MM.1S (cell line): Measurements from ENCODE around the gene ZC3H7B.

Source experiments
- EZH2 ChIP-seq: fragments of 300-600 bp; sonication (generic); optimal IDR thresholded peaks from 2 replicates; pipeline ENCODE3; 2017; ENCODE audit warnings: low read depth, mild to moderate bottlenecking, antibody characterized with exemption, low read length, mixed read lengths
- EZH2phosphoT487 ChIP-seq: fragments of 300-600 bp; sonication (generic); IDR thresholded peaks from 2 replicates; pipeline ENCODE4 v1.6.1; 2018; ENCODE audit warnings: antibody characterized with exemption, low read length
- TF ChIP-seq, protein P1 (sequence below): fragments of 300-600 bp; sonication (generic); IDR thresholded peaks from 2 replicates; pipeline ENCODE4 v1.5.1; 2016; ENCODE audit warnings: antibody characterized with exemption, low read length, mixed read lengths

DNA sequence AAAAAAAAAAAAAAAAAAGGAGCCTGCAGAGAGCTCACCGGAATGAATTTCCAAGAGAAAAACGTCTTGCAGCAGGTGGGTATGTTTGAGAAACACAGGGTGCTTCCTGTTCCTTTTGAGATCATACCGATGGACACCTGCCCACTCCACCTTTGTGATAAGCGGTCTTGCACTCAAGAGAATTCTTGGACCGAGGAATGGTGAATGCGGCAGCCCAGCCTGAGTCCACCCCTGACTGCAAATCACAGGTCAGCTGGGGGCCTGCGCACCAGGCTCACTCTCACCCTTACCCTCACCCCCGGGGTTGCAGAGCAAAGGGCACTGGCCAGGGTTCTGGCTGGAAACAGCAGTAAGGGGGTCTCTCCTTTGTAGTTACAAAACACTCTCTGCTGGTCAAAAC lies 63.6 kb downstream of the ZC3H7B start:
- TF ChIP-seq, protein P1, sequence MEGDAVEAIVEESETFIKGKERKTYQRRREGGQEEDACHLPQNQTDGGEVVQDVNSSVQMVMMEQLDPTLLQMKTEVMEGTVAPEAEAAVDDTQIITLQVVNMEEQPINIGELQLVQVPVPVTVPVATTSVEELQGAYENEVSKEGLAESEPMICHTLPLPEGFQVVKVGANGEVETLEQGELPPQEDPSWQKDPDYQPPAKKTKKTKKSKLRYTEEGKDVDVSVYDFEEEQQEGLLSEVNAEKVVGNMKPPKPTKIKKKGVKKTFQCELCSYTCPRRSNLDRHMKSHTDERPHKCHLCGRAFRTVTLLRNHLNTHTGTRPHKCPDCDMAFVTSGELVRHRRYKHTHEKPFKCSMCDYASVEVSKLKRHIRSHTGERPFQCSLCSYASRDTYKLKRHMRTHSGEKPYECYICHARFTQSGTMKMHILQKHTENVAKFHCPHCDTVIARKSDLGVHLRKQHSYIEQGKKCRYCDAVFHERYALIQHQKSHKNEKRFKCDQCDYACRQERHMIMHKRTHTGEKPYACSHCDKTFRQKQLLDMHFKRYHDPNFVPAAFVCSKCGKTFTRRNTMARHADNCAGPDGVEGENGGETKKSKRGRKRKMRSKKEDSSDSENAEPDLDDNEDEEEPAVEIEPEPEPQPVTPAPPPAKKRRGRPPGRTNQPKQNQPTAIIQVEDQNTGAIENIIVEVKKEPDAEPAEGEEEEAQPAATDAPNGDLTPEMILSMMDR, result no peak
- TF ChIP-seq EZH2phosphoT487, result no peak
- no peak for TF ChIP-seq EZH2
